ENCODE results near the gene ZSCAN10. TPM values are rescaled to one million over a fixed set of nuclear protein-coding genes. Genes with fewer than 3 reads are reported as not detected.

The ZSCAN10 gene
- polyA plus RNA-seq, 1 donor from 2014 or later, result 0.10 TPM

DNA sequence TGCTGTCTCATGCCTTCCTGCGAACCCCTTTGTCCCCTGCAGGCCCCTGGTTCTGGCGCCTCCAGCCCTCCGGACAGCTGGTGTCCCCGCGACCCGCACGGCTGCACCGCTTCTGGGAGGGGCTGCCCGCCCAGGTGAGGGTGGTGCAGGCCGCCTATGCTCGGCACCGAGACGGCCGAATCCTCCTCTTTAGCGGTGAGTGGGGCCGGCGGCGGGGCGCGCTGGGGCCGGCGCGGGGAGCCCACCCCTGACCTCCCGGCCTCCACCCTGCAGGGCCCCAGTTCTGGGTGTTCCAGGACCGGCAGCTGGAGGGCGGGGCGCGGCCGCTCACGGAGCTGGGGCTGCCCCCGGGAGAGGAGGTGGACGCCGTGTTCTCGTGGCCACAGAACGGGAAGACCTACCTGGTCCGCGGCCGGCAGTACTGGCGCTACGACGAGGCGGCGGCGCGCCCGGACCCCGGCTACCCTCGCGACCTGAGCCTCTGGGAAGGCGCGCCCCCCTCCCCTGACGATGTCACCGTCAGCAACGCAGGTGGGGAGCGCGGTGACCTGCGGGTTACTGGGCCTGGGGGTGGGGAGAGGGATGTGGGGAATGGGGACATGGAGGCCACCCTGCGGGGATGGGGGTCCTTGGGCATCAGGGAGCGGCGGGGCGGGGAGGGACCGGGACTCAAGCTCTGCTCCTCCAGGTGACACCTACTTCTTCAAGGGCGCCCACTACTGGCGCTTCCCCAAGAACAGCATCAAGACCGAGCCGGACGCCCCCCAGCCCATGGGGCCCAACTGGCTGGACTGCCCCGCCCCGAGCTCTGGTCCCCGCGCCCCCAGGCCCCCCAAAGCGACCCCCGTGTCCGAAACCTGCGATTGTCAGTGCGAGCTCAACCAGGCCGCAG lies 40.7 kb downstream of the ZSCAN10 start:
- Histone ChIP-seq H3K9ac (ENCODE audit: low read length) (peak overlapping the region; percentile 88), H3K79me2 (replicated peaks; ENCODE audit: insufficient read depth, low read length) (no peaks in the 10 kb centered on the region), H3K36me3 (ENCODE audit: insufficient read depth, low read length) (no peaks in the 10 kb centered on the region), H3K9me3 (ENCODE audit: low read length) (no peaks in the 10 kb centered on the region), H2AFZ (ENCODE audit: low read depth, low read length) (peak overlapping the region; percentile 85), H3K4me2 (ENCODE audit: low read length) (peak overlapping the region; percentile 55), H3K4me3 (ENCODE audit: low read length) (peak overlapping the region; percentile 97), H3F3A (ENCODE audit: insufficient read depth, low read length, poor library complexity, severe bottlenecking) (no peaks in the 10 kb centered on the region), H3K9me2 (ENCODE audit: insufficient read depth, low read length) (no peaks in the 10 kb centered on the region), H4K20me1 (ENCODE audit: insufficient read depth) (no peaks in the 10 kb centered on the region), H3K27ac (ENCODE audit: low read length) (peak overlapping the region; percentile 51), H3K27me3 (ENCODE audit: insufficient read depth, low read depth, low read length) (no peaks in the 10 kb centered on the region)
- TF ChIP-seq RAD21 (conservative IDR thresholded peaks at IDR 0.05), result no peak
- no peak for TF ChIP-seq TAF1 (IDR thresholded peaks at IDR 0.05; ENCODE audit: low read depth)
- no peak for TF ChIP-seq EZH2 (IDR thresholded peaks at IDR 0.05; ENCODE audit: borderline replicate concordance, insufficient read depth, low read length, poor library complexity, severe bottlenecking)
- TF ChIP-seq, protein P1, sequence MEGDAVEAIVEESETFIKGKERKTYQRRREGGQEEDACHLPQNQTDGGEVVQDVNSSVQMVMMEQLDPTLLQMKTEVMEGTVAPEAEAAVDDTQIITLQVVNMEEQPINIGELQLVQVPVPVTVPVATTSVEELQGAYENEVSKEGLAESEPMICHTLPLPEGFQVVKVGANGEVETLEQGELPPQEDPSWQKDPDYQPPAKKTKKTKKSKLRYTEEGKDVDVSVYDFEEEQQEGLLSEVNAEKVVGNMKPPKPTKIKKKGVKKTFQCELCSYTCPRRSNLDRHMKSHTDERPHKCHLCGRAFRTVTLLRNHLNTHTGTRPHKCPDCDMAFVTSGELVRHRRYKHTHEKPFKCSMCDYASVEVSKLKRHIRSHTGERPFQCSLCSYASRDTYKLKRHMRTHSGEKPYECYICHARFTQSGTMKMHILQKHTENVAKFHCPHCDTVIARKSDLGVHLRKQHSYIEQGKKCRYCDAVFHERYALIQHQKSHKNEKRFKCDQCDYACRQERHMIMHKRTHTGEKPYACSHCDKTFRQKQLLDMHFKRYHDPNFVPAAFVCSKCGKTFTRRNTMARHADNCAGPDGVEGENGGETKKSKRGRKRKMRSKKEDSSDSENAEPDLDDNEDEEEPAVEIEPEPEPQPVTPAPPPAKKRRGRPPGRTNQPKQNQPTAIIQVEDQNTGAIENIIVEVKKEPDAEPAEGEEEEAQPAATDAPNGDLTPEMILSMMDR (IDR thresholded peaks at IDR 0.05; ENCODE audit: poor library complexity, severe bottlenecking), result no peak
- no peak for TF ChIP-seq MXI1 (conservative IDR thresholded peaks at IDR 0.05; ENCODE audit: poor library complexity, severe bottlenecking)
- TF ChIP-seq, protein P2, sequence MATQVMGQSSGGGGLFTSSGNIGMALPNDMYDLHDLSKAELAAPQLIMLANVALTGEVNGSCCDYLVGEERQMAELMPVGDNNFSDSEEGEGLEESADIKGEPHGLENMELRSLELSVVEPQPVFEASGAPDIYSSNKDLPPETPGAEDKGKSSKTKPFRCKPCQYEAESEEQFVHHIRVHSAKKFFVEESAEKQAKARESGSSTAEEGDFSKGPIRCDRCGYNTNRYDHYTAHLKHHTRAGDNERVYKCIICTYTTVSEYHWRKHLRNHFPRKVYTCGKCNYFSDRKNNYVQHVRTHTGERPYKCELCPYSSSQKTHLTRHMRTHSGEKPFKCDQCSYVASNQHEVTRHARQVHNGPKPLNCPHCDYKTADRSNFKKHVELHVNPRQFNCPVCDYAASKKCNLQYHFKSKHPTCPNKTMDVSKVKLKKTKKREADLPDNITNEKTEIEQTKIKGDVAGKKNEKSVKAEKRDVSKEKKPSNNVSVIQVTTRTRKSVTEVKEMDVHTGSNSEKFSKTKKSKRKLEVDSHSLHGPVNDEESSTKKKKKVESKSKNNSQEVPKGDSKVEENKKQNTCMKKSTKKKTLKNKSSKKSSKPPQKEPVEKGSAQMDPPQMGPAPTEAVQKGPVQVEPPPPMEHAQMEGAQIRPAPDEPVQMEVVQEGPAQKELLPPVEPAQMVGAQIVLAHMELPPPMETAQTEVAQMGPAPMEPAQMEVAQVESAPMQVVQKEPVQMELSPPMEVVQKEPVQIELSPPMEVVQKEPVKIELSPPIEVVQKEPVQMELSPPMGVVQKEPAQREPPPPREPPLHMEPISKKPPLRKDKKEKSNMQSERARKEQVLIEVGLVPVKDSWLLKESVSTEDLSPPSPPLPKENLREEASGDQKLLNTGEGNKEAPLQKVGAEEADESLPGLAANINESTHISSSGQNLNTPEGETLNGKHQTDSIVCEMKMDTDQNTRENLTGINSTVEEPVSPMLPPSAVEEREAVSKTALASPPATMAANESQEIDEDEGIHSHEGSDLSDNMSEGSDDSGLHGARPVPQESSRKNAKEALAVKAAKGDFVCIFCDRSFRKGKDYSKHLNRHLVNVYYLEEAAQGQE (IDR thresholded peaks at IDR 0.05; ENCODE audit: borderline replicate concordance), result no peak
- TF ChIP-seq POLR2AphosphoS5 (IDR thresholded peaks at IDR 0.05), result no peak

DNA sequence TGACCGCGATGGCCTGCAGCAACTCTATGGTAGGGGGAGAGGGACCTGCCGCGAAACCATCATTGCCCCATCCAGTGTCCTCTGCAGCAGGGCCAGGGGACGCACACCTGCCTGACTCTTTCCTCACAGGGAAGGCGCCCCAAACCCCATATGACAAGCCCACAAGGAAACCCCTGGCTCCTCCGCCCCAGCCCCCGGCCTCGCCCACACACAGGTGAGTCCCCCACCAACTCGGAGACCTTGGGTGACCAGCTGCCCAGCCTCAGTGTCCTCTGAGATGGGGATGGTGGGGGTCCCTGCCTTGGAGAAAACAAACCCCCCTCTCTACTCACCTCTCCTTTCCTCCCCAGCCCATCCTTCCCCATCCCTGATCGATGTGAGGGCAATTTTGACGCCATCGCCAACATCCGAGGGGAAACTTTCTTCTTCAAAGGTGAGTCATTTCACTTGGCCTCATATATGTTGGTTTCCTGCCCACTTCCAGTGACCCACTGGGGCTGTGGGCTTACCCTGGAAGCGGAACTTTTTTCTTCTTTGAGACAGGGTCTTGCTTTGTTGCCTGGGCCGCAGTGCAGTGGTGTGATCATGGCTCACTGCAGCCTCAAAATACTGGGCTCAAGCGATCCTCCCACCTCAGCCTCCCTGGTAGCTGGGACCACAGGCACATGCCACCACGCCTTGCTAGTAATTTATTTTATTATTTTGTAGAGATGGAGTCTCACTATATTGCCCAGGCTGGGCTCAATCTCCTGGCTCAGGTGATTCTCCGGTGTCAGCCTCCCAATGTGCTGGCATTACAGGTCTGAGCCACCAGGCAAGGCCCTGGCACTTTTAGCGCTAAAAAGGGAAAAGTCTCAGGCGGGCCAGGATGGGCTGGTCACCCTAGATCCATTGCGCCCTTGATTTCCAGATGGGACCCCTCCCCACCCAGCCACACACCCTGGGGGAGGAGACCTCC lies 41.6 kb downstream of the ZSCAN10 start:
- H3K36me3 ChIP-seq (ENCODE audit: insufficient read depth, low read length), result no peaks in the 10 kb centered on the region
- TF ChIP-seq, protein P2 (IDR thresholded peaks at IDR 0.05; ENCODE audit: borderline replicate concordance), result no peak
- TF ChIP-seq SMC3 (conservative IDR thresholded peaks at IDR 0.05; ENCODE audit: poor library complexity), result no peak
- TF ChIP-seq RAD21 (conservative IDR thresholded peaks at IDR 0.05), result no peak
- no peak for TF ChIP-seq MXI1 (conservative IDR thresholded peaks at IDR 0.05; ENCODE audit: poor library complexity, severe bottlenecking)
- peak overlapping the region; percentile 97 for H3K4me3 ChIP-seq (ENCODE audit: low read length)
- no peaks in the 10 kb centered on the region for H3K9me2 ChIP-seq (ENCODE audit: insufficient read depth, low read length)
- H3K9ac ChIP-seq (ENCODE audit: low read length), result peak overlapping the region; percentile 88
- no peak overlapping the region for H3K27ac ChIP-seq (ENCODE audit: low read length)
- H3K79me2 ChIP-seq (replicated peaks; ENCODE audit: insufficient read depth, low read length), result no peaks in the 10 kb centered on the region
- H3F3A ChIP-seq (ENCODE audit: insufficient read depth, low read length, poor library complexity, severe bottlenecking), result no peaks in the 10 kb centered on the region
- no peaks in the 10 kb centered on the region for H3K9me3 ChIP-seq (ENCODE audit: low read length)
- H4K20me1 ChIP-seq (ENCODE audit: insufficient read depth), result no peaks in the 10 kb centered on the region
- H3K27me3 ChIP-seq (ENCODE audit: insufficient read depth, low read depth, low read length), result no peaks in the 10 kb centered on the region
- H2AFZ ChIP-seq (ENCODE audit: low read depth, low read length), result no peak overlapping the region
- H3K4me2 ChIP-seq (ENCODE audit: low read length), result no peak overlapping the region

Measured in neural cell (in vitro differentiated cells).